ENCODE measurements around the gene OS9. TPM values are rescaled to one million over a fixed set of nuclear protein-coding genes. Genes with fewer than 3 reads are reported as not detected.
"Not testable (repeated sequence)": the region's sequence is repeated elsewhere in the genome, so short reads cannot be mapped to it uniquely, and the experiment has no call there.

Gene OS9
- total RNA-seq, 2 experiments from 2014 or later, result 82.6 to 112 TPM

GRCh38 chr12:57654042-57654441 lies 39.9 kb upstream of the OS9 start:
- Histone ChIP-seq H4K20me1 (ENCODE audit: insufficient read depth, low read length) (no peaks in the 10 kb centered on the region), H3K9me2 (ENCODE audit: insufficient read depth, low read length) (no peaks in the 10 kb centered on the region), H3K4me1 (ENCODE audit: insufficient read depth, low read length, poor library complexity, severe bottlenecking) (no peaks in the 10 kb centered on the region), H3K27ac (ENCODE audit: low read depth, low read length, poor library complexity, severe bottlenecking) (no peak overlapping the region), H3K36me3 (ENCODE audit: insufficient read depth, low read length) (no peaks in the 10 kb centered on the region), H3K9me3 (ENCODE audit: low read length) (peaks cover 7% of the 10 kb centered on the region), H3K4me2 (ENCODE audit: low read length) (no peak overlapping the region), H2AFZ (ENCODE audit: low read length) (no peak overlapping the region), H3K4me3 (ENCODE audit: low read depth, low read length, poor library complexity, severe bottlenecking) (no peak overlapping the region), H3K79me2 (ENCODE audit: insufficient read depth, low read depth, low read length) (no peaks in the 10 kb centered on the region)
- intact Hi-C loops (cut with micrococcal nuclease; ENCODE audit: unreplicated experiment), result no loop called here
- no TSS peak for BruUV-seq (replicated peaks)
- no peak for DNase-seq (ENCODE audit: low spot score)
- CTCF ChIA-PET (ENCODE audit: unreplicated experiment), result no interaction called here
- POLR2A ChIA-PET, result interaction anchor here (0.7 kb wide), 2 partner anchors 356 to 772 kb away, joined by 3 read pairs; no protein-coding TSS in a partner anchor
- TF ChIP-seq EZH2phosphoT487 (IDR thresholded peaks at IDR 0.05; ENCODE audit: borderline replicate concordance, low read depth, low read length) (no peak), CTCF (conservative IDR thresholded peaks at IDR 0.05; ENCODE audit: low read length) (no peak)

GRCh38 chr12:57655541-57656240 lies 38.2 kb upstream of the OS9 start:
- intact Hi-C loops (cut with micrococcal nuclease; ENCODE audit: unreplicated experiment), result no loop called here
- Histone ChIP-seq H3K4me1 (ENCODE audit: insufficient read depth, low read length, poor library complexity, severe bottlenecking) (no peaks in the 10 kb centered on the region), H3K27ac (ENCODE audit: low read depth, low read length, poor library complexity, severe bottlenecking) (no peak overlapping the region), H3K36me3 (ENCODE audit: insufficient read depth, low read length) (no peaks in the 10 kb centered on the region), H4K20me1 (ENCODE audit: insufficient read depth, low read length) (no peaks in the 10 kb centered on the region), H3K4me2 (ENCODE audit: low read length) (no peak overlapping the region), H3K9me2 (ENCODE audit: insufficient read depth, low read length) (no peaks in the 10 kb centered on the region), H2AFZ (ENCODE audit: low read length) (no peak overlapping the region), H3K79me2 (ENCODE audit: insufficient read depth, low read depth, low read length) (no peaks in the 10 kb centered on the region), H3K4me3 (ENCODE audit: low read depth, low read length, poor library complexity, severe bottlenecking) (no peak overlapping the region), H3K9me3 (ENCODE audit: low read length) (peaks cover 7% of the 10 kb centered on the region)
- TF ChIP-seq CTCF (conservative IDR thresholded peaks at IDR 0.05; ENCODE audit: low read length), result no peak
- TF ChIP-seq EZH2phosphoT487 (IDR thresholded peaks at IDR 0.05; ENCODE audit: borderline replicate concordance, low read depth, low read length), result no peak
- ChIA-PET POLR2A (interaction anchor here (0.7 kb wide), 1 partner anchor 758 kb away, joined by 3 read pairs; no protein-coding TSS in a partner anchor), CTCF (ENCODE audit: unreplicated experiment) (no interaction called here)
- BruUV-seq (replicated peaks), result no TSS peak
- no peak for DNase-seq (ENCODE audit: low spot score)

GRCh38 chr12:57656408-57656807 lies 37.5 kb upstream of the OS9 start:
- H3K4me2 ChIP-seq (ENCODE audit: low read length); DNase-seq (ENCODE audit: low spot score); H2AFZ ChIP-seq (ENCODE audit: low read length); H3K79me2 ChIP-seq (ENCODE audit: insufficient read depth, low read depth, low read length); H4K20me1 ChIP-seq (ENCODE audit: insufficient read depth, low read length); intact Hi-C loops (cut with micrococcal nuclease; ENCODE audit: unreplicated experiment); H3K36me3 ChIP-seq (ENCODE audit: insufficient read depth, low read length); H3K4me3 ChIP-seq (ENCODE audit: low read depth, low read length, poor library complexity, severe bottlenecking); H3K27ac ChIP-seq (ENCODE audit: low read depth, low read length, poor library complexity, severe bottlenecking); BruUV-seq (replicated peaks); H3K9me2 ChIP-seq (ENCODE audit: insufficient read depth, low read length); H3K4me1 ChIP-seq (ENCODE audit: insufficient read depth, low read length, poor library complexity, severe bottlenecking): not testable (repeated sequence)
- POLR2A ChIA-PET, result interaction anchor here (0.6 kb wide), 1 partner anchor 220 kb away, joined by 5 read pairs; no protein-coding TSS in a partner anchor
- peaks cover 13% of the 10 kb centered on the region for H3K9me3 ChIP-seq (ENCODE audit: low read length)
- CTCF ChIA-PET (ENCODE audit: unreplicated experiment), result interaction anchor here (1.0 kb wide), 1 partner anchor 72 kb away, joined by 3 read pairs; no protein-coding TSS in a partner anchor

Data from OCI-LY7 (cell line).